Liver (tissue), 9 donors: ENCODE data around the gene TAS2R5. TPM values are rescaled to one million over a fixed set of nuclear protein-coding genes. Genes with fewer than 3 reads are reported as not detected.

ENCODE experiments used
- DNase-seq: peaks from one replicate; pipeline ENCODE4 v3.0.0-alpha.2; 2017; ENCODE audit warnings: low spot score
- H3K27ac ChIP-seq, 2 donors: one replicate each; pipeline ENCODE4 v1.7.0; 2013; ENCODE audit warnings: inconsistent platforms in 2 of 2, low read length in 2 of 2, control low read depth in 1 of 2, low read depth in 1 of 2, mild to moderate bottlenecking in 1 of 2
- H3K27me3 ChIP-seq, 4 donors: one replicate each; pipeline versions ENCODE4 v1.6.1 to v1.7.0; 2013; ENCODE audit warnings: low read length in 3 of 4, inconsistent platforms in 1 of 4, mild to moderate bottlenecking in 1 of 4, moderate library complexity in 1 of 4; ENCODE audit not compliant: control insufficient read depth in 4 of 4, insufficient read depth in 4 of 4
- H3K36me3 ChIP-seq, 4 donors: one replicate each; pipeline versions ENCODE4 v1.6.1 to v1.7.0; 2013; ENCODE audit warnings: low read length in 3 of 4, mild to moderate bottlenecking in 3 of 4, low read depth in 1 of 4, moderate library complexity in 1 of 4; ENCODE audit not compliant: control insufficient read depth in 4 of 4, insufficient read depth in 3 of 4
- H3K4me1 ChIP-seq, 4 donors: one replicate each; pipeline versions ENCODE4 v1.6.1 to v1.7.0; 2013; ENCODE audit warnings: low read length in 3 of 4, mild to moderate bottlenecking in 3 of 4, moderate library complexity in 1 of 4; ENCODE audit not compliant: control insufficient read depth in 4 of 4, insufficient read depth in 4 of 4
- H3K4me3 ChIP-seq, 3 donors: one replicate each; pipeline versions ENCODE4 v1.6.1 to v1.7.0; 2013; ENCODE audit warnings: low read length in 3 of 3, control low read depth in 1 of 3, low read depth in 1 of 3, mild to moderate bottlenecking in 1 of 3
- H3K9ac ChIP-seq, 2 donors: one replicate each; pipeline ENCODE4 v1.7.0; 2013; ENCODE audit warnings: low read length in 2 of 2, mild to moderate bottlenecking in 2 of 2, moderate library complexity in 2 of 2, control low read depth in 1 of 2, low read depth in 1 of 2
- H3K9me3 ChIP-seq, 4 donors: one replicate each; pipeline versions ENCODE4 v1.6.1 to v1.7.0; 2013; ENCODE audit warnings: low read length in 3 of 4; ENCODE audit not compliant: control insufficient read depth in 4 of 4
- ATF3 ChIP-seq: IDR thresholded peaks from 2 replicates; pipeline ENCODE4 v1.6.1; 2016; ENCODE audit warnings: antibody characterized with exemption
- CTCF ChIP-seq: fragments of 150-350 bp; IDR thresholded peaks from 2 replicates; pipeline ENCODE4 v1.5.1; 2017; ENCODE audit warnings: improper control_type of control experiment, low read depth, low read length; ENCODE audit not compliant: missing input control
- EGR1 ChIP-seq, 2 donors: IDR thresholded peaks; 2 replicates each; pipeline ENCODE4 v1.6.1; 2016 to 2018; ENCODE audit warnings: antibody characterized with exemption in 2 of 2, low read depth in 2 of 2
- FOXA1 ChIP-seq: IDR thresholded peaks from 2 replicates; pipeline ENCODE4 v1.6.1; 2016; ENCODE audit warnings: antibody characterized with exemption
- FOXA2 ChIP-seq: IDR thresholded peaks from 2 replicates; pipeline ENCODE4 v1.6.1; 2016; ENCODE audit warnings: antibody characterized with exemption
- GABPA ChIP-seq, 2 donors: IDR thresholded peaks in 1 of 2; conservative IDR thresholded peaks in 1 of 2; 2 replicates each; pipeline ENCODE4 v1.6.1; 2016; ENCODE audit warnings: antibody characterized with exemption in 2 of 2, mild to moderate bottlenecking in 1 of 2, moderate library complexity in 1 of 2
- HNF4A ChIP-seq, 2 donors: conservative IDR thresholded peaks; 2 replicates each; pipeline ENCODE4 v1.6.1; 2016; ENCODE audit warnings: antibody characterized with exemption in 2 of 2, mild to moderate bottlenecking in 2 of 2
- HNF4G ChIP-seq: IDR thresholded peaks from 2 replicates; pipeline ENCODE4 v1.6.1; 2016; ENCODE audit warnings: antibody characterized with exemption
- JUND ChIP-seq, 2 donors: IDR thresholded peaks; 2 replicates each; pipeline ENCODE4 v1.6.1; 2016; ENCODE audit warnings: antibody characterized with exemption in 2 of 2
- MAX ChIP-seq: IDR thresholded peaks from 2 replicates; pipeline ENCODE4 v1.6.1; 2016; ENCODE audit warnings: antibody characterized with exemption
- NR2F2 ChIP-seq: IDR thresholded peaks from 2 replicates; pipeline ENCODE4 v1.6.1; 2016; ENCODE audit warnings: antibody characterized with exemption
- RAD21 ChIP-seq, 2 donors: IDR thresholded peaks; 2 replicates each; pipeline ENCODE4 v1.6.1; 2016; ENCODE audit warnings: antibody characterized with exemption in 2 of 2, mild to moderate bottlenecking in 2 of 2
- REST ChIP-seq: IDR thresholded peaks from 2 replicates; pipeline ENCODE4 v1.6.1; 2016; ENCODE audit warnings: antibody characterized with exemption, mild to moderate bottlenecking
- RXRA ChIP-seq, 2 donors: IDR thresholded peaks; 2 replicates each; pipeline ENCODE4 v1.6.1; 2017 to 2018; ENCODE audit warnings: antibody characterized with exemption in 2 of 2, mild to moderate bottlenecking in 1 of 2
- TAF1 ChIP-seq: conservative IDR thresholded peaks from 2 replicates; pipeline ENCODE4 v1.6.1; 2016; ENCODE audit warnings: antibody characterized with exemption, mild to moderate bottlenecking
- YY1 ChIP-seq: IDR thresholded peaks from 2 replicates; pipeline ENCODE4 v1.6.1; 2016; ENCODE audit warnings: antibody characterized with exemption, mild to moderate bottlenecking
- WGBS: extraction: QIAGEN DNeasy Blood & Tissue Kit; methylation state at CpG from one replicate; pipeline ENCODE4 v1.1.7; 2013; 5-methylcytosine and 5-hydroxymethylcytosine counted together
- polyA plus RNA-seq, 2 donors: library from polyadenylated mRNA; stranded (reverse) in 1 of 2; unstranded in 1 of 2; fragments of 200-250 nt in 1 of 2; fragments of >200 nt in 1 of 2; fragmentation: Nextera tagmentation in 1 of 2; extraction: Ambion mirVana in 1 of 2; gene quantifications; one replicate each; pipeline versions ENCODE4 v1.2.1 to v1.2.3, GENCODE V29; 2013 to 2015
- total RNA-seq, 2 donors: library from RNA; depleted of rRNA; stranded (reverse); fragments of >200 nt; gene quantifications; one replicate each; pipeline ENCODE4 v1.2.3, GENCODE V29; 2014
- donor health status: healthy.
- donor health status: healthy.
- donor health status: healthy.
- donor health status: healthy.
- donor health status: healthy.

The TAS2R5 gene
- total and polyA plus RNA-seq, 4 donors = 0.05 to 3.6 (median 0.40) TPM

- Histone ChIP-seq H3K4me1 (no peaks in the 10 kb centered on the region), H3K27me3 (no peaks in the 10 kb centered on the region), H3K4me3 (no peak overlapping the region), H3K36me3 (peaks cover 13 to 61% (median 53%) of the 10 kb centered on the region in 4 donors), H3K27ac (no peak overlapping the region), H3K9me3 (peaks cover 6 to 23% (median 7%) of the 10 kb centered on the region in 4 donors), H3K9ac (no peak overlapping the region)
- DNase-seq = no peak
- TF ChIP-seq HNF4G (no peak), CTCF (peak; percentile 16), ATF3 (no peak)
- 98% methylated on average over 13 of the region's 13 CpGs for WGBS
These were observed 37.4 kb upstream of the TAS2R5 start for GRCh38 chr7:141752634-141753033.

- 97% methylated on average over 6 of the region's 6 CpGs for WGBS
- Histone ChIP-seq H3K4me1 (no peaks in the 10 kb centered on the region), H3K9ac (no peak overlapping the region), H3K4me3 (no peak overlapping the region), H3K36me3 (peaks cover 14 to 48% (median 44%) of the 10 kb centered on the region in 4 donors), H3K27me3 (no peaks in the 10 kb centered on the region), H3K27ac (no peak overlapping the region), H3K9me3 (peaks cover 6 to 23% (median 7%) of the 10 kb centered on the region in 4 donors)
- no peak for DNase-seq
- TF ChIP-seq ATF3 = no peak
- TF ChIP-seq EGR1 (IDR thresholded peaks at IDR 0.05; ENCODE audit: low read depth in 2 of 2) = no peak
- TF ChIP-seq RXRA (IDR thresholded peaks at IDR 0.05) = no peak
- no peak for TF ChIP-seq YY1
- TF ChIP-seq RAD21 (IDR thresholded peaks at IDR 0.05) = peak; percentile 31 to 68
- TF ChIP-seq HNF4A (conservative IDR thresholded peaks at IDR 0.05) = no peak
- peak; percentile 34 for TF ChIP-seq CTCF
- TF ChIP-seq GABPA (IDR thresholded peaks at IDR 0.05 in 1 of 2, conservative IDR thresholded peaks at IDR 0.05 in 1 of 2) = no peak
- TF ChIP-seq FOXA2 = no peak
- TF ChIP-seq NR2F2 = no peak
- no peak for TF ChIP-seq MAX
- TF ChIP-seq FOXA1 = no peak
- TF ChIP-seq TAF1 = no peak
These were observed 35.1 kb upstream of the TAS2R5 start for GRCh38 chr7:141754939-141755338.

- Histone ChIP-seq H3K27ac (no peak within 1 kb of the TSS), H3K4me1 (no peaks in the 10 kb centered on the region), H3K36me3 (peaks cover 3 to 25% (median 12%) of the 10 kb centered on the region in 4 donors), H3K27me3 (no peaks in the 10 kb centered on the region), H3K4me3 (no peak within 1 kb of the TSS), H3K9me3 (no peaks in the 10 kb centered on the region), H3K9ac (no peak within 1 kb of the TSS)
- 97% methylated on average over 3 of the region's 3 CpGs for WGBS
- DNase-seq = no peak
- no peak for TF ChIP-seq RAD21 (IDR thresholded peaks at IDR 0.05)
- TF ChIP-seq FOXA2 = no peak
- no peak for TF ChIP-seq MAX
- TF ChIP-seq HNF4G = no peak
- no peak for TF ChIP-seq REST
- no peak for TF ChIP-seq NR2F2
- no peak for TF ChIP-seq CTCF
- TF ChIP-seq JUND (IDR thresholded peaks at IDR 0.05) = no peak
- TF ChIP-seq FOXA1 = no peak
These were observed 26.2 kb upstream of the TAS2R5 start, which contains the start of gene TAS2R3 for GRCh38 chr7:141763797-141764196. TSS of gene TAS2R3 (plus strand) at chr7:141764097. CDS start at chr7:141764159, 62 bp downstream.
